Measurements from ENCODE around the gene SPDEF.

SPDEF gene

DNA sequence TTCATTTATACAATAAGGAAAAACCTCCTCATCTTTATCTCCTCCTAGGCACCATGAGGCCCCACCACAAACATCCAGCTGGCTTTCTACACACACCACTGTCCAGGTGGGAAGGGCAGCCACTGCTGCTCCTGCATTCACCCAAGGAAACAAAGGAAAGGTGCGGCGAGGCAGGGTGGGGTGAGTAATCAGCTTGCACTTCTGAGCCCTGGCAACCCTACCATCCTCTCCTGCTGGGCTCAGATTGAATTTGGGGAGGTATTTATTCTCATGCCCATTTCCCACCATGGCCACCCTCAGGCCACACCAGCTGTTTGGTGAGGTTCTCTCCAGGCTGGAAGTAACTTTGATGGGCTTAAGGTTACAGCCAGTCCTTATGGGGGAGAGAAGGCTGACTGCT lies 31.2 kb upstream of the SPDEF start:
- DNase-seq (no peak), ATAC-seq (no peak)
- Mint-ChIP-seq H3K4me1 (peaks cover 17% of the 10 kb centered on the region), H3K27ac (peak overlapping the region in 1 of 2 donors; percentile 94), H3K27me3 (no peaks in the 10 kb centered on the region), H3K4me3 (no peak overlapping the region), H3K9me3 (no peaks in the 10 kb centered on the region)

DNA sequence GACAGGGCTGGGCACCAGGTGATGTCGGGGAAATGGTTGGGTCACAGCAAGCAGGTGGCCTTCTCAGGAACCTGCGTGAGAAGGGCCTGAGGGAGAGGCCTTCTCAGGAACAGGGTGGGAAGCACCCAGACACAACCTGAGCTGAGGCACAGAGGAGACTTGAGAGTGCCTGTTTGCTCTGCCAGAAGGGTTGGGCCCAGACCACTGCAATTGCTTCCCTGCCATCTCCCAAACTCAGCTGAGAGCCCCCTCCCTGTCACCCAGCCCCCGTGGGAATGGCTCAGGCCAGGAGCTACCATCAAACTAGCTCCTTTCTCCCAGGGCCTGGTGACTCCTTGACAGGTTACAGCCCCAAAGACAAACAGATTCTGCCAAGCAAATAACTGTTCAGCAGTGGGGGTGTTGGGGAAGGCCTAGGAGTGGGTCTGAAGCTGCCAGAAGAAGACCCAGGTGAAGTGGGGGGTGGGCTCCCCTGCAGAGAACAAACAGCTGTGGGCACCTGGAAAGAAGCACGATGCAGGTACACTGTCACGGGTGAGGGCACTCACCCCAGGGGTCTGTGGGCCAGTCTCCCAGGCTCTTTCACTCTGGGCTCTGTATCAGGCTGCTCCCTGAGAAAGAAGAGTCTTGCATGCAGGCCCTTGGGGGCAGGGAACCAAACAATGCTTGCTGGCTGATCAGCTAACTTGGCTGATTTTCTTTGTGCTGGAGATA lies 30.4 kb upstream of the SPDEF start:
- no peak overlapping the region for H3K27ac Mint-ChIP-seq
- H3K27me3 Mint-ChIP-seq, result no peaks in the 10 kb centered on the region
- H3K4me1 Mint-ChIP-seq, result peaks cover 9% of the 10 kb centered on the region
- no peak overlapping the region for H3K4me3 Mint-ChIP-seq
- no peak for ATAC-seq
- H3K9me3 Mint-ChIP-seq, result no peaks in the 10 kb centered on the region
- DNase-seq, result no peak

DNA sequence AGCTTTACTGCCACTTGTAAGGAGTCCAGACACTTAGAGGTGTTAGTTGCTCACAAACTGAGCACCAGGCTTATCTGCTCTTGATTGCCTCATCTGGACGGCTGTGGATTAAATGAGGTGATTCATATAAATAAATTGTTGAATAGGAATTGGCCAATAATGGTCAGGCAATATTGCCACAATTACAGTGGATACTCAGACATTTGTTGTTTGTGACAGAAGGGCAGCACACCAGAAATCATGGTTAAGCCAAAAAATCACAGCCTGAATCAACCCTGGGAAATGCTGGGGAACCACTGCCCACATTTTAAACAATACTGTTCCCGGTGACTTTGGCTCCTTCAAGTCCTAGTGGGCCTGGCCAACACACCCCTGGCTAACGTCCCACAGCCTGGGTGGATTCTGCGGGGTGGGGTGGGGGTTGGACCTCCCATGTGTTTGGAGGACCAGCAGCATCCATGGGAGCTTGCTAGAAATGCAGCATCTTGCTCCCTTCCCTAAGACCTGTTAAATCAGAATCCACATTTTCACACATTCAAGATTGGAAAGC lies 29.5 kb upstream of the SPDEF start:
- DNase-seq, result no peak
- Mint-ChIP-seq H3K4me3 (no peak overlapping the region), H3K9me3 (no peaks in the 10 kb centered on the region), H3K4me1 (peaks cover 9% of the 10 kb centered on the region), H3K27ac (no peak overlapping the region), H3K27me3 (no peaks in the 10 kb centered on the region)
- ATAC-seq, result no peak

DNA sequence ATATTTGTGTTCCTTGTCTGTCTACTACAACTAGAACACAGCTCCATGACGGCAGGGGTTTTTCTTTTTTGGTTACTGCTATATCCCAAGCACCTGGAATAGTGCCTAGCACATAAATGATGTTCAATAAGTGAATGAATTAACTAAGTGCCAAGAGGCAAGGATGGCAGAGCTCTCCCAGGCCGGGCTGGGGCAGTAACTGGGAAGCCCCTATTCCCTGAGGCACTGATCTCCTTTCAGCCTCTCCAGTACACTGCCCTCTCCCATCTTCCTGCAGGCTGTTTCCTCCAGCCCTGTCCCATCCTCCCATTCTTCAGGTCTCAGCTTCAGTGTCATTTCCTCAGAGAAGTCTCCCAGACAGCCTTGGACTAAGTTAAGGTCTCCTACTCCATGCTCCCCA lies 29.0 kb upstream of the SPDEF start:
- Mint-ChIP-seq H3K27me3 (no peaks in the 10 kb centered on the region), H3K27ac (peak overlapping the region in 1 of 2 donors; percentile 6), H3K4me3 (no peak overlapping the region), H3K9me3 (no peaks in the 10 kb centered on the region), H3K4me1 (peaks cover 9% of the 10 kb centered on the region)
- ATAC-seq, result no peak
- no peak for DNase-seq

DNA sequence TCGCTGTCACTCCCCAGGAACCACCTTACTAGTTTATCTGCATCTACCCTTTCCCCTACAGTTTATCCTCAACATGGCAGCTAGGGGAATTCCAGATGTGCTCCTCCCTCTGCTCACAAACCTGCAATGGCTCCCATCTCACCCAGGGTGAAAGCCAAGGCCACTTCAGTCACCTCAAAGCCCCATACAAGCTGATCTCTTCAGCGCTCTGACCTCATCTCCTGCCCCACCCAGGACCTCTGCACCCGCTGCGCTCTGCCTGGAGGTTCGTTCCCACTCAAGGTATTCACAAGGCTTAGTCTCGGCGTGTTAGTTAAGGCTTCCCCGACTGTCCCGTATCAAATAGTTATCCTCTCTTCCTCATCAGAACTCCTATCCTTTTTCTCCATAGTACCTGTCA lies 28.6 kb upstream of the SPDEF start:
- ATAC-seq, result no peak
- H3K9me3 Mint-ChIP-seq, result no peaks in the 10 kb centered on the region
- peak overlapping the region in 1 of 2 donors; percentile 6 for H3K27ac Mint-ChIP-seq
- H3K4me3 Mint-ChIP-seq, result no peak overlapping the region
- no peak for DNase-seq
- H3K4me1 Mint-ChIP-seq, result peaks cover 9% of the 10 kb centered on the region
- H3K27me3 Mint-ChIP-seq, result no peaks in the 10 kb centered on the region

DNA sequence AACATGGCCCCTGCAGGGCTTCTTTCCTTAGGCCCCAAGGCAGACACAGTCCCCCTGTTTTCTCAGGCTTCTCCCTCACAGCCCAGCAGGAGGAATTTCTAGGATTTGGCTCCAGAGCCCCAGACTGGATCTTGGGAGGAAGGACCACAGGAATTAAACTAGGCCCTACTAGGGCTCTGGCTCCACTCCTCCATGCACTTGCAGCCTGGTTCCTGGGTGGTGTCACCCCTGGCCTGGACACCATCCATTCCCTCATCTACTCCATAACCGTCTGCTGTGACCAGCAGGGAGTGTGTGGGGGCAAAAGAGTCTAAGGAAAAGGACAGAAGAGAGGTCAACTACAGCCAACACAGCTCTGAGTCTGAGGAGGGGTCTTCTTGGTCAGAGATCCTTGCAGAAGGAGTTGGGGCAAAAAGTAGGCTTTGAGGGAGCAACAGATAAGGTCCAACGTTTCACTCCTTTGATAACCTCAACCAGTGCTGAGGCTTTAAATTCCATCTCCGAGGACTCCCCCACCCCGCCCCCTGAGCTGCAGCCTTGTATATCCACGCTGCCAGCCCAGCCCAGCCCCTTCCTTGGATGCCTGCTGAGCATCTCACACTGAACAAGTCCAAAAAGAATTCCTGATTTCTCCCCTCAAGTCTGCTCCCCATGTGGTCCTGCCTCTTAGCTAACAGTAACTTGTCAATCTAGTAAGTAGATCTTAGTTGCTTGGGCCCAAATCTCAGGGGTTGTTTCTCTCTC lies 27.9 kb upstream of the SPDEF start:
- Mint-ChIP-seq H3K4me1 (peaks cover 9% of the 10 kb centered on the region), H3K9me3 (no peaks in the 10 kb centered on the region), H3K27ac (peak overlapping the region; percentile 59 to 62), H3K4me3 (no peak overlapping the region), H3K27me3 (no peaks in the 10 kb centered on the region)
- DNase-seq, result no peak
- no peak for ATAC-seq

DNA sequence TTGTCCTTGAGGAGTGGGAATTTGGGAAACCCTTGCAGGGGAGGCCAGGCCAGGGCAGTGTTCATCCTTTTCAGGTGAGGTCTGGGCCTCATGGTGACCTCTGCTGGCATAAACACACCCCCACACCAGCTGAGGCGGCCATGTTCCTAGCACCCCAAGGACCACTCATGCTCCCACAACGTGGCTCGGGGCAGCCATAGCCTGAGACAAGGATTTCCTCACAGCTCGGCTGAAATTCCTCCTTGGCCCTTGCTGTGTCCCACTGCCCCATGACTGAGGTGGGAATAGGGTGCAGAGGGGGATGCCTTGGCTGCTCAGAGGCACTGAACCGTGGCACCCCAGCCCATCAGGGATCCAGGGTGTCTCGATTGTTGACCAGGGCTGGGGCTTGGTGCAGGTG lies 27.3 kb upstream of the SPDEF start:
- no peak overlapping the region for H3K4me3 Mint-ChIP-seq
- H3K27me3 Mint-ChIP-seq, result no peaks in the 10 kb centered on the region
- H3K4me1 Mint-ChIP-seq, result peaks cover 9% of the 10 kb centered on the region
- ATAC-seq (no peak), DNase-seq (no peak)
- H3K27ac Mint-ChIP-seq, result peak overlapping the region; percentile 43 to 59
- no peaks in the 10 kb centered on the region for H3K9me3 Mint-ChIP-seq

DNA sequence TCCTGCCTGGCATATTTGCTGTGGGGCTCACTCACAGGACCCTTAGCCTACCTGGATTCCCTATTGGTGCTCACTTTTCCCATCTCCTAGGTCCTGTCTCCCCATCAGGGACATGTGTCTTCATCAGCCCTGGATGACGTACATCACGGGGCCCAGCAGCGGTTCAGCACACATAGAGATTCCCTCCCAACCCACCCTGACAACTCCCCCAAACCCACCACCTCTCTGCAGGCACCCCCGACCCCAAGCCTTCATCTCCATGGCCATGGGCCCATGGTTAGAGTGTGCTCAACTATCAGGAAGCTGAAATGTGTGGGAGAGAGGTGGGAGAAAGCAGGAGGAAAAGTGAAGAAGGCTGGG lies 25.4 kb upstream of the SPDEF start:
- ATAC-seq (no peak), DNase-seq (no peak)
- Mint-ChIP-seq H3K27me3 (no peaks in the 10 kb centered on the region), H3K27ac (peak overlapping the region in 1 of 2 donors; percentile 27), H3K4me3 (no peak overlapping the region), H3K4me1 (peaks cover 9% of the 10 kb centered on the region), H3K9me3 (no peaks in the 10 kb centered on the region)

DNA sequence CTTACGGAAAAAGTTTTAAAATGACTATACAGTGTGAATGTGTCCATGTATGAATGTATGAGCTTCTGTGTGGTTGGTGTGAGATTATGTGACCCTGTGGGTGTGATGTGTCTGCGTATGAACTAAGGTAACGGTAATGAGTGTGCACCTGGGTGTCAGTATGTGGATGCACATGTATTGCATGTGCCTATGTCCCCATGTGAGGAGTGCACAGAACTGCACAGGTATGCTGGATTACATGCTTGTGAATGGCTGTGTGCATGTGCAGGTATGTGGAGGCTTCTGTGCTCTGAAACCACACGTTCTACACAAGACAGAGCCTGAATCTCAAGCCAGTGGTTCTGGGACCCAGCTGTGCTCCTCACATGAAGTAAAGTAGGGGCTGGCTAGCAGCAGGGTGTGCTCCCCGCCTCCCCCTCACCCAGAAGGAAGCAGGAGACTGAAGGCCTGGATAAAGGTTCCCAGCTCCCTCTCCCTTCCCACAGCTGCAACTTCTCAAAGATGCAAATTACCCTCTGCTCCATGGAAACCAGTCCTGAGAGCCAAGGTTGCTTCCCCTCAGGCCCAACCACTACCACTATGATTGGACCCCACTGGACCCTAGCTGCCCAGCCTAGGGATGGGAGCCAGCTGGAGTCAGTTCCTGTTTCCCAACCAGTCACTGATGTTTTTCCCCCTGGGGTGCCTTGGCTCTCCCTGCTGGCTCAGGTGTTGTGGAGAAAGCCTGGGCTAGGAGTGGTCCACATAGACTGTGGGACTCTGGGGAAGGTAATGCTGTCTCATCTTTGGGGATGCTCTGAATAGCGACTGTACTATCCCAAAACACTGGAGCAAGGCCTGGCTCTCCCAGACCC lies 24.8 kb upstream of the SPDEF start:
- H3K27ac Mint-ChIP-seq, result no peak overlapping the region
- DNase-seq, result no peak
- ATAC-seq, result no peak
- no peaks in the 10 kb centered on the region for H3K9me3 Mint-ChIP-seq
- H3K4me3 Mint-ChIP-seq, result no peak overlapping the region
- no peaks in the 10 kb centered on the region for H3K27me3 Mint-ChIP-seq
- H3K4me1 Mint-ChIP-seq, result peaks cover 9% of the 10 kb centered on the region

DNA sequence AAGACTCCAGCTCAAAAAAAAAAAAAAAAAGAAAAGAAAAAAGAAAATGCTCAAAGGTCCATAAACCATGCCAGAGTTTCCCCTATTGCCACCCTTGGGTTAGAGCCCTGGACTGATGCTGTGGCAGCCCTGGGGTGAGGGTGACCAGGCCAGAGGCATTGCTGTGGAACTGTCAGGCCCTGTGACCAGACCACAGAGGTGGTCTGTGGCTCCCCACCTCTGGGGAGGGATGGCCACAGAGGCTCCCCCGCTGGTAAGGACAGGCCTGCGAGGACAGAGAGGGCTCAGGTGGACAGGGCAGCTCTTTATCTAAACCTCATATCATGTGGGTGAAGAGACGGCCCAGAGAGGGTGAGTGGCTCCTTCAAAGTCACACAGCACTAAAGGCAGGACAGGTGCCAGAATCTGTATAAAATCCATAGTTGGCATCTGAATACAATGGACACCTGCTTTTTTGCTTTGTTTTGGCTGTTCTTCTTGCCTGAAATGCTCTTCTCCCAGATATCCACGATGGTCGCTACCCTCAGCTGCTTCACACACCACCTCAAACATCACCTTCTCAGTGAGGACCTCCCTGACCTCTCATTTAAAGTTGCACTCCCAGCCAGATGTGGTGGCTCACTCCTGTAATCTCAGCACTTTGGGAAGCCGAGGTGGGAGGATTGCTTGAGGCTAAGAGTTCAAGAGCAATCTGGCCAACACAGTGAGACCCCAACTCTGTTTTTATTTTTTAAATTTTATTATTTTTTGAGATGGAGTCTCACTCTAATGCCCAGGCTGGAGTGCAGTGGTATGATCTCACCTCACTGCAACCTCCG lies 22.5 kb upstream of the SPDEF start:
- Mint-ChIP-seq H3K9me3 (no peaks in the 10 kb centered on the region), H3K27me3 (no peaks in the 10 kb centered on the region), H3K27ac (peak overlapping the region in 1 of 2 donors; percentile 28), H3K4me1 (no peaks in the 10 kb centered on the region), H3K4me3 (no peak overlapping the region)
- DNase-seq (no peak), ATAC-seq (no peak)

DNA sequence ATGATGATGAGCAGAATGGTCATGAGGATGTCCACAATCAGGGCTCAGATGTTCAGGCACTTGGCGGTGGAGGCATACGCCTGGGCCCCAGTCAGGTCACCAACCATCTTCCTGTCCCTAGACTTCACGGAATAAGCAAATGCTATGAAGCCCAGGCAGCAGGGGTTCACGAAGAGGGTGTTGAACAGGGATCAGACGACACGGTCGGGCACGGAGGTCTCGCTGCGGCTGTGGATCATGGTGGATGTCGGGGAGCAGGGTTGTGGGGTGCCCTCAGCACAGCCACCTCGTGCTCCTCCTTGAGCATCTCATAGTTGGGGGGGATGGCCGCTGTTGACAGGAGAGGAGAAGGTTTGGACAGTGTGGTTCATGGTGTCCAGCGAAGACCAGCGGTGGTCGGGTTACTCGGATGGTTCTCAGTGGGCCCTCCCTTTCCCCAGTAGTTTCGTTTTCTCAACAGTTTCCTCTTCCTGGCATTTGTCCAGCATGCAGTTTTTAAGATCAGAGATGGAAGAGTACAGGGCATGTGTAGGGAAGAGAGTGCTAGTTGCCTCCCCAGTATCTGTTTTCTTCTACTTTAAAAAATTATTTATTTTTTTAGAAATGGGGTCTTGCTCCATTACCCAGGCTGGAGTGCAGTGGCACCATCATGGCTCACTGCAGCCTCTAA lies 20.3 kb upstream of the SPDEF start:
- Mint-ChIP-seq H3K27me3 (no peaks in the 10 kb centered on the region), H3K4me1 (no peaks in the 10 kb centered on the region), H3K9me3 (no peaks in the 10 kb centered on the region), H3K4me3 (no peak overlapping the region), H3K27ac (no peak overlapping the region)
- ATAC-seq, result no peak
- DNase-seq, result no peak

DNA sequence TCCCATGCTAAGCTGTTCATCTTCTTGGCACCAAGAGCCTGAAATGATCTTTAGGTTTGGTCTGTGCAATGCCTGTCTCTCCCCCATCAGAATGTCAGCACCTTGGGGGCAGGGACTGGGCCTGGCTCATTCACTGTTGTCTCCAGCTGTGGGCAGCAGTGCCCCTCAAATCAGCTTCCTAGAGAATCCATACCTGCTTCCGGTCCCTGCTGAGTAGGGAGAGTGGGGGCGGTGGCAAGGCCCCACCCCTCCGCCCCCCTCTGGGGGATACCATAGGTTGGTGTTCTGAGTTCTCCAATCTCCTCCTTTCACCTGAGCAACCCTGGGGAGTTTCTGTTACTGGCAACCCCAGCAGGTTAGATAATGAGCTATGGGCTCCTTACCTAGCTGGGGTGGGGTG lies 19.2 kb upstream of the SPDEF start:
- Mint-ChIP-seq H3K27ac (peak overlapping the region; percentile 19 to 36), H3K9me3 (no peaks in the 10 kb centered on the region), H3K27me3 (no peaks in the 10 kb centered on the region), H3K4me3 (no peak overlapping the region), H3K4me1 (no peaks in the 10 kb centered on the region)
- no peak for DNase-seq
- ATAC-seq, result peak; percentile 13

DNA sequence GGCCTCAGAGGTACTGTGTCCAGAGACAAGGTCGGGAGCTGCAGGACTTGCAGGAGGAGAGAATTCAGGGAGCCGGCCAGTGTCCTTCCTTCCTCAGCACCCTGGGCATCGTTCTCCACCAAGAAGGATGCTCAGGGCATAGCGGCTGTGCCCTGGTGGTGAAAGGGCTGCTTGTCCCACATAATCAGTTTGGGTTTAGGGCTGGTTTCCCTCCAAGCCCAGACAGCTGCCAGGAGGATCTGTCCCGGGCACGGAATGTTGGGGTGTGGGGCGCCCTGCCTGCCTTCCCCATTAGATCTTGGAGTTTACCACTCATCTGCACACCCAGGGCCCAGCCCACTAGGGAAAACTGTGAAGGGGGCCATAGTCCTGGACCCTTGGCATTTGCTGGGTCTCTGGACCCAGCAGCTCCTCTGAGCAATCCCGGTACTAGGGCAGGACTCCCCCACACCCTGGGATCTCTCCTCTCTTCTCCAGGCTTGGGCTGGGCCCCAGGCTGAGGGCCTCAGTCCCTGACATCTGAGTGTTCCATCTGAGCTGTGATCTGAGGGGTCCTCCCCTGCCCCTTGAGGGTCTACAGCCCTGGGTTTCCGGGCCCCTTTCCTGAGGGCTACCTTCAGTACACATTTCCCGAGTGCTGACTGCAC lies 18.6 kb upstream of the SPDEF start:
- no peak overlapping the region for H3K4me3 Mint-ChIP-seq
- no peaks in the 10 kb centered on the region for H3K4me1 Mint-ChIP-seq
- H3K9me3 Mint-ChIP-seq, result no peaks in the 10 kb centered on the region
- no peak for DNase-seq
- peak; percentile 15 for ATAC-seq
- peak overlapping the region in 1 of 2 donors; percentile 36 for H3K27ac Mint-ChIP-seq
- no peaks in the 10 kb centered on the region for H3K27me3 Mint-ChIP-seq

DNA sequence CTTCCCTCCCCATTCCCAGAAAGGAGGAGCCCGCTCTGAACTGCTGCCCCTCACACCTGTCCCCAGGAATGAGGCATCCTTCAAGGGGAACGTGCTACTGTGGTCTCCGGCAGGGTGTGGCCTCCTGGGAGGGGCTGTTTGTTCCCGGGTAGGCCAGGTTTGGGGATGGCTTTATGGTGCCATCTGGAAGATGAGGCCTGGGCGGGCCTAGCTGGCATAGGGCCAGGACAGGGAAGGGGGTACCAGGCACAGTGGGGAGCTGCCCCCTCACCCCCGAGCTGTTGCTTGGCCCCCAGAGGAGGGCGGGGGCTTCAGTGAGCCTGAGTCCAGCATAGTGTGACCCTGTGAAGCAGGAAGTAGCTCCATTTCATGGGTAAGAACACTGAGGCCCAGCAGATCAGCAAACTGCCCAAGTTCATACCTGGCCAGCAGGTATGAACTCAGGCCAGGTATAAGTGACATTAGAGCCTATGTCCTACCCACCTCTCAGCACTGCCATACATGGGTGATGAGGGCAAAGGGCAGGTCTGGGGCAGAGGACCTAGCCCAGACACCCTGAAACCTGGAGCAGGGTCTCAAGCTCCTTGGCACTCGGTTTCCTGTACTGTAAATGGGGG lies 17.5 kb upstream of the SPDEF start:
- no peaks in the 10 kb centered on the region for H3K9me3 Mint-ChIP-seq
- H3K4me1 Mint-ChIP-seq, result no peaks in the 10 kb centered on the region
- H3K27ac Mint-ChIP-seq, result no peak overlapping the region
- H3K27me3 Mint-ChIP-seq, result no peaks in the 10 kb centered on the region
- ATAC-seq, result no peak
- DNase-seq, result no peak
- H3K4me3 Mint-ChIP-seq, result no peak overlapping the region
